SK-N-SH treated with all-trans-retinoic acid at 6 μM for 48 hours (cell line): ENCODE measurements around the gene ACTN1.

ENCODE experiments used
- ATAC-seq: fragments of 200-7000 bp; cut with Tn5 transposase; 3 replicates; pipeline ENCODE4 v1.9.1; 2020; ENCODE audit warnings: mild to moderate bottlenecking, moderate library complexity
- ARNTL ChIP-seq: fragments of 450-650 bp; formaldehyde crosslinking; IDR thresholded peaks from 2 replicates; pipeline ENCODE4 v1.5.0; 2020; ENCODE audit warnings: low read depth, mild to moderate bottlenecking, moderate library complexity, borderline replicate concordance
- BACH2 ChIP-seq: fragments of 250-450 bp; sonication (Bioruptor Pico); IDR thresholded peaks from 2 replicates; pipeline ENCODE4 v1.9.0; 2021; ENCODE audit warnings: mild to moderate bottlenecking, borderline replicate concordance
- CSDC2 ChIP-seq: fragments of 250-450 bp; sonication (Bioruptor Pico); IDR thresholded peaks from 2 replicates; pipeline ENCODE4 v1.5.0; 2020; ENCODE audit warnings: mild to moderate bottlenecking, moderate library complexity
- ESRRG ChIP-seq: fragments of 250-450 bp; sonication (Bioruptor Pico); IDR thresholded peaks from 2 replicates; pipeline ENCODE4 v1.6.1; 2021; ENCODE audit warnings: mild to moderate bottlenecking
- GLIS3 ChIP-seq: fragments of 250-450 bp; sonication (Bioruptor Pico); IDR thresholded peaks from 2 replicates; pipeline ENCODE4 v1.5.0; 2020; ENCODE audit warnings: mild to moderate bottlenecking, moderate library complexity
- ISL1 ChIP-seq: fragments of 250-450 bp; sonication (Bioruptor Pico); IDR thresholded peaks from 2 replicates; pipeline ENCODE4 v2.1.2; 2022; ENCODE audit warnings: mild to moderate bottlenecking, moderate library complexity
- OSR1 ChIP-seq: fragments of 250-450 bp; sonication (Bioruptor Pico); IDR thresholded peaks from 2 replicates; pipeline ENCODE4 v1.8.0; 2022; ENCODE audit warnings: moderate library complexity, mild to moderate bottlenecking, inconsistent platforms
- PATZ1 ChIP-seq: fragments of 250-450 bp; sonication (Bioruptor Pico); IDR thresholded peaks from 2 replicates; pipeline ENCODE4 v1.8.0; 2020; ENCODE audit warnings: mild to moderate bottlenecking, moderate library complexity, borderline replicate concordance
- POU6F1 ChIP-seq: fragments of 250-450 bp; sonication (Bioruptor Pico); IDR thresholded peaks from 2 replicates; pipeline ENCODE4 v1.8.0; 2021; ENCODE audit warnings: low read depth, mild to moderate bottlenecking, moderate library complexity, borderline replicate concordance
- PPARA ChIP-seq: fragments of 250-450 bp; sonication (Bioruptor Pico); IDR thresholded peaks from 2 replicates; pipeline ENCODE4 v1.5.0; 2020; ENCODE audit warnings: mild to moderate bottlenecking, borderline replicate concordance
- RARB ChIP-seq: fragments of 250-450 bp; sonication (Bioruptor Pico); IDR thresholded peaks from 2 replicates; pipeline ENCODE4 v1.8.0; 2021; ENCODE audit warnings: mild to moderate bottlenecking, moderate library complexity
- SNAI2 ChIP-seq: fragments of 250-450 bp; sonication (Bioruptor Pico); IDR thresholded peaks from 2 replicates; pipeline ENCODE4 v1.5.0; 2020; ENCODE audit warnings: mild to moderate bottlenecking, moderate library complexity
- TCF4 ChIP-seq: fragments of 250-450 bp; sonication (Bioruptor Pico); IDR thresholded peaks from 2 replicates; pipeline ENCODE4 v1.8.0; 2021; ENCODE audit warnings: mild to moderate bottlenecking, moderate library complexity, borderline replicate concordance
- TSHZ2 ChIP-seq: fragments of 250-450 bp; sonication (Bioruptor Pico); IDR thresholded peaks from 2 replicates; pipeline ENCODE4 v1.5.0; 2020; ENCODE audit warnings: mild to moderate bottlenecking, moderate library complexity
- ZC3H10 ChIP-seq: fragments of 250-450 bp; sonication (Bioruptor Pico); IDR thresholded peaks from 2 replicates; pipeline ENCODE4 v1.5.1; 2021; ENCODE audit warnings: mild to moderate bottlenecking, moderate library complexity
- ZFP30 ChIP-seq: fragments of 450-650 bp; formaldehyde crosslinking; IDR thresholded peaks from 2 replicates; pipeline ENCODE4 v1.5.0; 2022; ENCODE audit warnings: mild to moderate bottlenecking, moderate library complexity
- ZNF565 ChIP-seq: fragments of 450-650 bp; formaldehyde crosslinking; conservative IDR thresholded peaks from 2 replicates; pipeline ENCODE4 v1.5.0; 2020; ENCODE audit warnings: low read depth, mild to moderate bottlenecking, moderate library complexity
- ZNF70 ChIP-seq: fragments of 450-650 bp; formaldehyde crosslinking; IDR thresholded peaks from 2 replicates; pipeline ENCODE4 v1.5.0; 2020; ENCODE audit warnings: mild to moderate bottlenecking, moderate library complexity
- ZNF8 ChIP-seq: fragments of 450-650 bp; formaldehyde crosslinking; IDR thresholded peaks from 2 replicates; pipeline ENCODE4 v1.5.0; 2020; ENCODE audit warnings: mild to moderate bottlenecking, moderate library complexity

The ACTN1 gene

GRCh38 chr14:68969278-68970033 is 9.6 kb downstream of the ACTN1 start:
- ATAC-seq: no peak
- TF ChIP-seq GLIS3 (CRISPR knock-in tag) (no peak), TSHZ2 (no peak), BACH2 (no peak), PPARA (no peak), ISL1 (CRISPR knock-in tag) (peak; percentile 41)

GRCh38 chr14:68968721-68969120 is 10.4 kb downstream of the ACTN1 start:
- TF ChIP-seq ESRRG (CRISPR knock-in tag) (no peak), POU6F1 (CRISPR knock-in tag) (no peak), BACH2 (no peak), ZNF8 (CRISPR knock-in tag) (no peak), ZNF70 (no peak), CSDC2 (CRISPR knock-in tag) (no peak), TCF4 (CRISPR knock-in tag) (no peak)
- no peak; the same call in 2 of the 3 replicates for ATAC-seq

- TF ChIP-seq CSDC2 (CRISPR knock-in tag): no peak
- TF ChIP-seq BACH2: no peak
- no peak for TF ChIP-seq OSR1
- no peak for TF ChIP-seq ZC3H10 (CRISPR knock-in tag)
- no peak for TF ChIP-seq ZNF8 (CRISPR knock-in tag)
- no peak for TF ChIP-seq SNAI2
- TF ChIP-seq ARNTL (CRISPR knock-in tag): no peak
- ATAC-seq: no peak
Observed at GRCh38 chr14:68968051-68968450, 11.1 kb downstream of the ACTN1 start.

- no peak for ATAC-seq
- TF ChIP-seq ZC3H10 (CRISPR knock-in tag): no peak
- TF ChIP-seq BACH2: no peak
- no peak for TF ChIP-seq PPARA
- no peak for TF ChIP-seq ZNF565 (CRISPR knock-in tag)
- no peak for TF ChIP-seq CSDC2 (CRISPR knock-in tag)
- no peak for TF ChIP-seq PATZ1 (CRISPR knock-in tag)
- no peak for TF ChIP-seq ZNF70
- no peak for TF ChIP-seq OSR1
- TF ChIP-seq SNAI2: no peak
- TF ChIP-seq TCF4 (CRISPR knock-in tag): no peak
Observed at GRCh38 chr14:68967459-68967940, 11.6 kb downstream of the ACTN1 start.

- ATAC-seq: peak; percentile 33
- no peak for TF ChIP-seq ESRRG (CRISPR knock-in tag)
- no peak for TF ChIP-seq TCF4 (CRISPR knock-in tag)
- no peak for TF ChIP-seq CSDC2 (CRISPR knock-in tag)
- no peak for TF ChIP-seq ZFP30
- TF ChIP-seq ZC3H10 (CRISPR knock-in tag): no peak
- TF ChIP-seq GLIS3 (CRISPR knock-in tag): no peak
Observed at GRCh38 chr14:68966872-68967301, 12.2 kb downstream of the ACTN1 start.

- ATAC-seq: no peak
- TF ChIP-seq BACH2 (no peak), CSDC2 (CRISPR knock-in tag) (no peak), ISL1 (CRISPR knock-in tag) (no peak), TSHZ2 (no peak), RARB (CRISPR knock-in tag) (no peak), OSR1 (no peak), ZNF565 (CRISPR knock-in tag) (no peak), GLIS3 (CRISPR knock-in tag) (no peak), ZNF70 (no peak)
- TF ChIP-seq, all 23 proteins: peak for 0
Observed at GRCh38 chr14:68965261-68965761, 13.8 kb downstream of the ACTN1 start.
